Kidney (tissue), 14 donors: ENCODE measurements around the gene SRPK1. TPM values are rescaled to one million over a fixed set of nuclear protein-coding genes. Genes with fewer than 3 reads are reported as not detected.

Experiments
- DNase-seq, 5 donors: peaks; one replicate each; pipeline ENCODE4 v3.0.0-alpha.2; 2013 to 2020
- FAIRE-seq: peaks from 2 replicates; lab custom pipeline; 2012; peaks lifted over from hg19 to GRCh38; lab: Jason Lieb, UNC
- H3K27ac ChIP-seq, 2 donors: one replicate each; pipeline ENCODE4 v1.7.0; 2013; ENCODE audit warnings: low read depth in 2 of 2, low read length in 2 of 2, inconsistent platforms in 1 of 2
- H3K27me3 ChIP-seq: one replicate; pipeline ENCODE4 v1.7.1; 2013; ENCODE audit warnings: low read length, inconsistent platforms; ENCODE audit not compliant: control insufficient read depth, insufficient read depth
- H3K36me3 ChIP-seq, 3 donors: one replicate each; pipeline versions ENCODE4 v1.7.0 to v1.7.1; 2013; ENCODE audit warnings: low read length in 3 of 3, control low read depth in 1 of 3, inconsistent platforms in 1 of 3; ENCODE audit not compliant: insufficient read depth in 3 of 3, control insufficient read depth in 2 of 3
- H3K4me1 ChIP-seq, 3 donors: one replicate each; pipeline versions ENCODE4 v1.7.0 to v1.7.1; 2013; ENCODE audit warnings: low read length in 3 of 3, inconsistent platforms in 1 of 3, low read depth in 1 of 3; ENCODE audit not compliant: control insufficient read depth in 2 of 3, insufficient read depth in 2 of 3
- H3K4me3 ChIP-seq, 3 donors: one replicate each; pipeline versions ENCODE4 v1.7.0 to v1.8.1; 2013; ENCODE audit warnings: low read length in 3 of 3, control low read depth in 1 of 3, inconsistent platforms in 1 of 3
- H3K9ac ChIP-seq, 3 donors: one replicate each; pipeline versions ENCODE4 v1.7.0 to v1.7.1; 2013; ENCODE audit warnings: low read length in 3 of 3, control low read depth in 1 of 3, inconsistent platforms in 1 of 3
- H3K9me3 ChIP-seq, 3 donors: one replicate each; pipeline versions ENCODE4 v1.7.0 to v1.7.1; 2013; ENCODE audit warnings: low read length in 3 of 3, control low read depth in 1 of 3, inconsistent platforms in 1 of 3; ENCODE audit not compliant: control insufficient read depth in 2 of 3, insufficient read depth in 1 of 3
- CTCF ChIP-seq: IDR thresholded peaks from 3 replicates; pipeline ENCODE4 v1.5.1; 2012; ENCODE audit warnings: mild to moderate bottlenecking, moderate library complexity, borderline replicate concordance; ENCODE audit not compliant: insufficient read depth; ENCODE audit errors: extremely low read depth
- intact Hi-C: fragments of 100-400 bp; cut with DNase I; formaldehyde crosslinking; loops from one replicate; pipeline ENCODE4 v1.11.1; 2022
- polyA plus RNA-seq: library from polyadenylated mRNA; stranded (reverse); fragments of 350-450 nt; fragmentation: Illumina TruSeq; extraction: RNeasy Lipid Tissue Mini Kit (QIAGEN cat#74804); gene quantifications from one replicate; pipeline ENCODE4 v1.2.3, GENCODE V29; 2014; ENCODE audit warnings: low read depth, low replicate concordance; ENCODE audit not compliant: insufficient read depth
- total RNA-seq: library from RNA; stranded (reverse); fragmentation: NEBNext Ultra II Directional; extraction: Animal tissue kit (Norgen Biotek cat#: 25700); gene quantifications from one replicate; pipeline ENCODE4 v1.2.1, GENCODE V29; 2021
- donor health status: control.
- donor health status: control.
- donor health status: control.
- donor health status: control.
- donor health status: control.
- donor health status: DM: yes; HTN: yes; CAD: no.
- donor health status: Normal renal cell carcinoma (clear cell type).

The SRPK1 gene
- total and polyA plus RNA-seq, 2 donors from 2014 or later = 12.2 to 35.3 TPM

GRCh38 chr6:35787266-35788218 lies 133.4 kb downstream of the SRPK1 start:
- Histone ChIP-seq H3K9ac (no peak overlapping the region), H3K9me3 (no peaks in the 10 kb centered on the region), H3K36me3 (no peaks in the 10 kb centered on the region), H3K4me1 (no peaks in the 10 kb centered on the region), H3K27ac (no peak overlapping the region), H3K27me3 (no peaks in the 10 kb centered on the region), H3K4me3 (no peak overlapping the region)
- no peak for TF ChIP-seq CTCF
- DNase-seq (no peak), FAIRE-seq (no peak)
- intact Hi-C loops = no loop called here

- FAIRE-seq (no peak), DNase-seq (peak in 4 of 5 donors; percentile 53 to 64 (median 55))
- Histone ChIP-seq H3K27me3 (no peaks in the 10 kb centered on the region), H3K27ac (no peak overlapping the region), H3K36me3 (no peaks in the 10 kb centered on the region), H3K9me3 (no peaks in the 10 kb centered on the region), H3K4me3 (no peak overlapping the region), H3K9ac (no peak overlapping the region), H3K4me1 (no peaks in the 10 kb centered on the region)
- intact Hi-C loops = no loop called here
- no peak for TF ChIP-seq CTCF
Measured at GRCh38 chr6:35786810-35787209, 134.1 kb downstream of the SRPK1 start.

GRCh38 chr6:35786272-35786671 lies 134.6 kb downstream of the SRPK1 start:
- intact Hi-C loops = no loop called here
- H3K4me1 ChIP-seq = no peaks in the 10 kb centered on the region
- no peak overlapping the region for H3K27ac ChIP-seq
- TF ChIP-seq CTCF = no peak
- no peaks in the 10 kb centered on the region for H3K27me3 ChIP-seq
- H3K9ac ChIP-seq = no peak overlapping the region
- no peak overlapping the region for H3K4me3 ChIP-seq
- no peaks in the 10 kb centered on the region for H3K9me3 ChIP-seq
- FAIRE-seq (no peak), DNase-seq (no peak)
- H3K36me3 ChIP-seq = no peaks in the 10 kb centered on the region
